ENCODE results near the gene IL32.

- TF ChIP-seq CTCF (conservative IDR thresholded peaks at IDR 0.05; ENCODE audit: low read depth in 2 of 2) (peak; percentile 44 to 45), CREB1 (CRISPR knock-in tag; IDR thresholded peaks at IDR 0.05; ENCODE audit: low read depth) (no peak), EZH2 (IDR thresholded peaks at IDR 0.05; ENCODE audit: low read depth, unreplicated experiment) (no peak), POLR2AphosphoS5 (IDR thresholded peaks at IDR 0.05; ENCODE audit: low read depth) (no peak)
These were observed 30.4 kb downstream of the IL32 start for GRCh38 chr16:3095869-3096268.

All from GM23338 (cell line).